Hypothalamus (tissue), 51 donors: ENCODE measurements around the gene SDK2.

Source experiments
- DNase-seq, 51 donors: peaks; one replicate each; lab custom pipeline; 2025; lab: John Stamatoyannopoulos, UW

The SDK2 gene

DNA sequence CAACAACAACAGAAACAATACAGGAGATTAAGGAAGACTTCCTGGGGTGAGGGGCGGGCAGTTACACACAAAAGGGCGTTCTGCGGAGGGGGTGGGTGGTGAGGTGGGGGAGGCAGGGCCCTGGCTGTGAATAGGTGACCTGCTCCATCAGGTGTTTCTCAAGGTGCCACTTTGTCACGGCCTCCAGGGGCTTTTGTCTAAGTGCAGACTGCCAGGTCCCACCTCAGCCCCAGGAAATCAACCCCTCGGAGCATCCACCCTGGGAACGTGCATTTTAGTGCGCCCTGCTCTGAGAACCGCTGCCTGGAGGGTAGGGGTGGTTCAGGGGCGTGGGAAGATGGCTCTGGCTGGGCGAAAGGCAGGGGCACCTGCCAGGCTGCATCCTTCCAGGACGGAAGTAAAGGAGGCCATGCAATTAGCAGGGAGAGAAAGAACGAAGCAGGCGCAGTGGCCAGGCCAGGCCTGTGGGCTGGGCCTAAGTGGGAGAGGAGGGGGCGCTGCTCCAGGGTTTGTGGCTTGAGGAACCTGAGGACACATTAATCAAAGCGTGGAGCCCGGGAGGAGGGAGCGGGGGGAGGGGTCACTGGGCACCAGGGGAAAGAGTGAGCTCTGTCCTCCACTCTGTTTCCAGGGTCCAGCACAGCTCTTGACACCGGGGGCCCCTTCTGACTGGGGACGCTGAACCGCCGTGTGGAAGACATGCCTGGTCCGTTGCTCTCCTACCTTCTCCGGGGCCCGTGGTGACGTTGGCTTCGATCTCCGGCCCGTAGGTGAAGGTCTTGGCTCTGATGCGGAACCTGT lies 283.1 kb downstream of the SDK2 start:
- no peak for DNase-seq

DNA sequence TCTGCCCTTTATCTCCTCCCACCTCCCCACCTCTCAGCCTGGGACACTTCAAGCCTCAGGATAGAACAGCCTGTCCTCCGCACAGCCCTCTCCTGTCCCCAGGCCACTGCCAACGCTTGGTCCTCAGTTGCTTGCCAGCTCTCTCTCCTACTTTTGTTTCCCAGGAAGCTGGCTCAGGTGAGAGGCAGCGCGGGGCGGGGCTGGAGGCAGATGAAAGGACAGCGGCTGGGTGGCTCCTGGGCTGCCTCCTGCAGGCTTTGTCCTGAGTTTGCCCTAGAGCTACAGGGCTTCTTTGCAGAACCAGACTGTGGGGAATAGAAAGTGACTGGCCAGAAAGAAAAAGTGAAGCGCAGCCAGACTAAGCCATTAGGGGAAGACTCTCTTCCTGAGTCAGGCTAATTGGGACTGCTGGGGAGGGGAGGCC lies 284.2 kb downstream of the SDK2 start:
- peak in 12 of 51 donors; percentile 11 to 61 (median 30) for DNase-seq

DNA sequence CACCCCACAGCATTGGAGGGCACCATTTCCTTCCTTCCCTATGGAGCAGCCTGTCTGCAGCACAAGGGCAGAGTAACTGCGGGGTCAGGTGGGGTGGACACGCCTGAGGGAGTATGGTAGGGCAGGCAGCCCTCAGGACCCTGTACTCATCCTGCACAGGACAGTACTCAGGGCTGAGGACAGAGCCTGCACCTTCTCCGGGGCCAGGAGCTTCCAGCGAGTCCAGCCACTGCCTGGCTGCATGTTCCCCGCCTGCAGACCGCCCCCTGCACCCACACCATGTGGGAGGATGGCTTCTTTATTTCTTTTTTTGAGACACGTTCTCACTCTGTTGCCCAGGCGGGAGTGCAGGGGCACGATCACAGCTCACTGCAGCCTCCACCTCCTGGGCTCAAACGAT lies 284.9 kb downstream of the SDK2 start:
- no peak for DNase-seq

DNA sequence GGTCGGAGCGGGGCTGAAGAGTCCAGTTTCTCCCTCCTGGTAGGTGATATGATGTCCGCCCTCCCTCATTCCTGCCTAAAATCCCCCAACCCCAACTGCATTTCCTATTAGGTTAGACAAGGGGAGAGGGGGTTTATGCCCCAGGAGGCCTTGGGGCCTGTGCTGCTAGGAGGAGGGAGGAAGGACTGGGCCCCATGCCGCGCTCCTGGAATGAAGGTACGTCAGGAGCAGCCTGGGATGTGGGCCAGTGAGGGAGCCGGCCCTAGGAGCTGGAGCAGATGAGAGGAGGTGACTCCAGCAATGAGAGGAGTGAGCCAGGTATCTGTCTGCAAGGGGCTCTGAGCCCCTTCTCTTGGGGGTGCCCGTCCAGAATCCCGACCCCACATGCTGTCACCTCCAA lies 285.6 kb downstream of the SDK2 start:
- no peak for DNase-seq

DNA sequence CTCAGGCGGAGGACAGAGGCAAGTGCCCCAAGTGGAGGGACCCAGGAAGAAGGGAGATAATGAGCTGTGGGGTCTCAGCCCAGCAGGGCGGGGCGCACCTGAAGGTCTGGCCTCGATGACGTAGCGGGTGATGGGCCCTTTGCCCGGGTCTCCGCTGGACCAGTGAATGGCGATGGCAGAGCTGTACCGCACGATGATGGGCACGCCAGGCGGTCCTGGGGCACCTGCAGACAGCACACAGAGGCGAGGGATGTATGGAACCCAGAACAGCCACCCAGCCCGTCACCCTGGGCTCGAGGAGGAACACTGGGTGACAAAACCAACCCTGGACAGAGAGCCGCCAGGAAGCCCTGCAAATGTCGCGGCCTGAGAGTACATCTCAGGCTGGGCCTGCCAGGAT lies 286.3 kb downstream of the SDK2 start:
- DNase-seq: no peak

DNA sequence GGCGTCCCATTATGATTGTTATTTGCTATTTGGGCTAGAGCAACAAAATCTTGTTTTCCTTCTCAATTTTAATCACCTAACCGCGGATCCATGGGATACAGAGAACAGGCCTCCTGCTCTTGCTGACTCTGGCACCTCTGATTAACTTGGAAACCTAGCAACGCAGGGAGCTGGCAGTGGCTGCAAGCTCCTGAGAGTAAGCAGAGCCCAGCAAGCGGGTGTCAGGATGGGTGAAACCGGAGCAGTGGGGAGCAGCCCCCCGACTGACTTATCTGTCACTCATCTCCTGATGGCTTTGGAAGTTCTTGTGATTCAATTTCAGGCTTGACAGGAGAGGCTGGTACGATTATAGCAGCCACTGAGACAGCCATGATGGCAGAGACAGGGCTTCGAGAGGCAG lies 286.9 kb downstream of the SDK2 start:
- DNase-seq: peak in 20 of 51 donors; percentile 4 to 58 (median 34)

DNA sequence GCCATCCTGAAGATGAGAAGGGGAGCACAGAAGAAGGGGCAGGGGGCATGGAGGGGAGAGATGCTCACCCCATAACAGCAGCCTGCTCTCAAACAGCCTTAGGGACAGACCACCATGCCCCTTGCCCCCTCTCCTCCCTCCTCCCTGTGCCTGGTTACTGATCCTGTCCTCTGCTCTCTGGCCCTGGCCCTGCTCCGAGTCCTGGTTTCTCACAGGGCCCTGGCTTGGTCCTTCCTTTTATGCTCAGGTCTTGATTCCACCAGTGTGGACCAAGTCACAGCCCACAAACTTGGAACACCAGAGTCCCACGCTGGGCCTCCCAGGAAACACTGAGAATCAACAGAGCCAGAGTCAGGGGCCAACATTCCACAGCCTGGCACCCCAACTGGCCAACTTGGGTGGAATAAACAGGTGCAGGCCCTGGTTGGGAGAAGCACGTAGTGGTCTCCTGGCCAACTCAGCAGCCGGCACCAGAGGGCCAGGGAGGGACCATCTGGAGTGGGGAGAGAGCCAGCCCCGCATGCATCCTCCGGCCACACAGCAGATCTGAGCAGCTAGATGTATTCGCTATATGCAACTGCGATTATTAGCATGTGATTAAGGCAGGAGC lies 287.6 kb downstream of the SDK2 start:
- peak in 2 of 51 donors; percentile 24 to 26 for DNase-seq

DNA sequence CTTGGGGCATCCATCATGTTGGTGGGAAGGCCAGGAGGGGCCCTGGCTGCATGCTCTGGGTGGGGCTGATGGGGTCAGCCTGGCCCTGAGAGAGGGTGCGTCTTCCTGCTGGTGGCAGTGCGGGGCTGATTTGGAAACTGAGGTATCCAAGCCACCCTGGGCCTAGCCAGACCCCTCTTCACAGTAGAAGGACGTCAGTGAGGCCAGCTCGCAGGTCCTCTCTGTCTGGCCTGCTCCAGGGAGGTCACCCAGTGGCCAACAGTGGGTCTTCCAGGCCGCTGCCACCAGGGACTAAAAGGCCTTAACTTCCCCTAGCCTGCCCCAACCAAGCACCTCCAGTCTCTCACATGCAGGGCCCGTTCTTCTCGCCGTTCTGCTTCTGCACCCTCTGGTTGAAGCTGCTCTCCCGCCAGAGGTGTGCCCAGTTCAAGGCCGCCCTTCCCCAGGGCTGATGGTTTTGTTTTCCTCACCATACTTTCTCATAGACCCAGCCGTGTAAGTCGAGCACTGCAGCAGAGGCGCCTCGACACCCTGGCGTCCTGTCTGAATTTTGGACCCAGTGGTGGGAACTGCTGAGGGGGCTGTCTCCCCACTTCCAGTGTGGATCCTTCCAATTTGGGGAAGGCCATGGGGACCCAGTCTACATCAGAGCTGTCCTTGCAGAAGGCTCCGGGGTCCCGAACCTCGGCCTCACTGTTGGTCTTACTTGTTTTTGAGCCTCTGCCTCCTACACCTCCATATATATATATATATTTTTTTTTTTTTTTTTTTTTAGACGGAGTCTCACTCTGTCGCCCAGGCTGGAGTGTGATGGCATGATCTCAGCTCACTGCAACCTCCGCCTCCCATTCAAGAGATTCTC lies 289.6 kb downstream of the SDK2 start:
- no peak for DNase-seq

DNA sequence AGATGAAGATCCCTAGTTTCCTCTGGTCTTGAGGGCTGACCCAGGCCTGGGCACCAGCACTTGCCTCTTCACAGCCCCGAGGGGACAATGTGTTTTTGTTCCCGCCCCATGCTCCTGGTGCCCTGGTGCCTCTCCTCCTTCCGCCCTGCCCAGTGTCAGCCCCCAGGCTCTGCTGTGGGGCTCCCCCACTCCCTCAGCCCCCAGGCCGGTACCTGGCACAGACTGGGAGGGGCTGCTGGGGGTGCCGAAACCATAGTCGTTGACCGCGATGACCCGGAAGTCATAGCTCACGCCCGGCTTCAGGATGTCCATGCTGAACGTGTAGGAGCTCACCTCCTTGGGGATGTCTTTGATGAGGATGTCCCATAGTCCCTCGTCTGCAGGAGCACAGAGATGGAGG lies 292.0 kb downstream of the SDK2 start:
- no peak for DNase-seq

DNA sequence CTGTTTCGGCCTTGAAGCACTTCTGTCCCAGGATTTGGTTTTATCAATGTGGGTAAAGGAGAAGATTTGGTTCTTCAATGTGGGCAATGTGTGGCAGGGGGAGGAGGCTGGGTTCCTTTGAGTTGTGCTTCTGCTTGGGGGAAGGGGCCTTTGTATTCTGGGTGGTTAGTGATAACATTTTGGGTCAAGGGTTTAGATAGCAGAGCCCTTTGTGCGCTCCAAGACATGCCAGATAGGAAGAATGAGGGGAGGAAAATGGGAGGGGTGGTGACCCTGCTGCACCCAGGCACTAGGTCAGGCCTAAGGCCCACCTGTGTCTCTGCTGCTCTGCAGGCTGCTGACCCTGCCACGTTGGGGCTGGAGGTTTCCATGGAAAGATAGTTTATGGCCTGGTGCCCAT lies 292.5 kb downstream of the SDK2 start:
- no peak for DNase-seq

DNA sequence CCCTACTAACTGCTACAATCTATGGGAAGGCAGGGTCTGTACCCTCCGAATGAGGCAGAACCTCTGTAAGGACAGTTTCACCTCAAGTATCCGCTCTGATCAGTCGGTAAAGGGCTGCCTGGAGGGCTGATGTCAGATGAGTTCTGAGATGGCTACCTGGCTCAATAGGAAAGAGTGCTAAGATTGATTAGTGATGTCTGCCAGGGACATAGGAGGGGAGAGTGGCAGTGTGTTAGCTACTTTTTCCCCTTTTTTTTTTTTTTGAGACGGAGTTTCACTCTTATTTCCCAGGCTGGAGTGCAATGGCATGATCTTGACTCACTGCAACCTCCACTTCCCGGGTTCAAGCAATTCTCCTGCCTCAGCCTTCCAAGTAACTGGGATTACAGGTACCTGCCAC lies 293.4 kb downstream of the SDK2 start:
- no peak for DNase-seq

DNA sequence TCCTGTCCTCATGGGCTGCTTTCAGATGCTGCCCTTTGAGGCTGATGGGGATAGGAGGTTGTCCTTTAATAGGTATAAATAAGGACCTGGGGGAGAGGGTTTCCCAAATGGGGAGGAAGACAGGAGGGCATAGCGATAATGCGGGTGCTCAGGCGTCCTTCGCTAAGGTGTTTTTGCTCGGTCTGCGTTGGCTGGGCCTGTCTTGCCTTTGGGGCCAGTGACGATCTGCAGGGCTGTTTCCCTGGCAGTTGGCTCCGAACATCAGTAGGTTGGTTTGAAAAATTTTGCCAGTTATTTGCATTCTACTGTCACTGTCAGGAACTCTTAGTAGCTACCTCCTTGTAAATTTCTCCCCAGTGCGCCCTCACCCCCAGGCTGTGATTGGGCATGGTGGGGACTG lies 294.6 kb downstream of the SDK2 start:
- no peak for DNase-seq

DNA sequence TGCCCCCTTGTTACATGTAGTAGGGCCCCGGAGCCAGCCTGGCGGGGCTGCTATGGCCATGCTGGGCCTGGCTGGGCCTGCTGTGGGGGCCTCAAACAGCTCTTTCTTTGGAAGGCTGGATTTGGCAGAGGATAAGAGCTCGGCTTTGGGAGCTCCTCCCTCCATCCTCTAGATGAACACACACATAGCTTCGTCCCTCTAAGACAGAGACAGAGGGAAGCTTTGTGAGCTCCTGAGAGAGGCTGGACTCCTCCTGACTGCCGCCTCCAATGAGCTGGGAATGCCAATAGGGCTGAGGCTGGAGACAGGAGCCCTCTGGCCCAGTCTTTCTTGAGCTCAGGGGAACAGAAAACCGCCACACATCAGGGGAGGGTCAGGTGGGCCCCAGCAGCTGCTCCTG lies 295.1 kb downstream of the SDK2 start:
- peak in 42 of 51 donors; percentile 34 to 86 (median 66) for DNase-seq

DNA sequence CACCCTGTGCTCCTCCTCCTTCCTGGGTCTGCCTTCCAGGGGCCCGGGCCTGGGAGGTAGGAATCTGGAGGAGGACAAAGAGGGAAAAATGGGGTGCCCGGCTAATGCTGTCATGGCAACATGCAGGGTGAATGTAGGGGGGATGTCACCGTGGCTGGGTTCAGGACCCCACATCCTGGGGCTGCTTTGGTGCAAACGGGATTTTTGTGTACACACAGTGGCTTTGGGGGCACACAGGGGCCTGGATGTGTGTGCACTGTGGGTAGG lies 295.5 kb downstream of the SDK2 start:
- peak in 1 of 51 donors; percentile 71 for DNase-seq

DNA sequence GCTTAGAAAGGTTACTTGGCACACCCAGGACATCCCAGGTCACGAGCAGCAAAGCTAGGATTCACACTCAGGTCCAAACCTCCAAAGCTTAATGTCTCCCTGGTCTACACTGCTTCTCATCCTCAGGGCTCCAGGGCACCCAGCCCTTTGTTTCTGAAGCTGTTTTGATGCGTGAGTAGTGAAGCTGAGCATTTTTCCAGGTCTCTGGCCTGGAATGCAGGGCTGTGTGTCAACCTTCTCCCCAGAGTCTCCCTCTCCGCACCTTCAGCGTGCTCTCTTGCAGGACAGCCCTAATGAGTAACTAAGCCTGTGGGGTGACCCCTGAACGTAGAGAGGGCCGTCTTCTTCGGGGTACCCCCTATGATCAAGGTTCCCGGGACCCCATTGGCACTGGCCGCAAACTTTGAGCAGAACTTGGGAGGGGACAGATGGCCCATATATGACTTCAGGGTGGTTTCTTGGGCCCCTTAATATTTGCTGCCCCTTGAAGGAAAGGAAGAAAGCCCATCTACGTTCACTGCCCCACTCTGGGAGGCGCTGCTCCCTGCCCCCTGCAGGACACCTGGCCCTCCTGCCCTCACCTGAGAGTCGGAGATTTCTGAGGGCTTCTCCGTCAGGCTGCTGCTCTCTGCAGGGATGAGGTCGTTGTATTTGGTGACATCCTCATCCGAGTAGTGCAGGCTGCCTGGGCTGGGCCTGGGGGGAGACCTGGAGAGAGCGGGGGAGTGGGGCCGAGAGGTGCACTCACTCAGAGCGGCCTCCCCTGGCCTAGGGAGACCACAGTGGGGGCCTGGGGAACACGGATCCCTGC lies 296.0 kb downstream of the SDK2 start:
- DNase-seq: no peak

DNA sequence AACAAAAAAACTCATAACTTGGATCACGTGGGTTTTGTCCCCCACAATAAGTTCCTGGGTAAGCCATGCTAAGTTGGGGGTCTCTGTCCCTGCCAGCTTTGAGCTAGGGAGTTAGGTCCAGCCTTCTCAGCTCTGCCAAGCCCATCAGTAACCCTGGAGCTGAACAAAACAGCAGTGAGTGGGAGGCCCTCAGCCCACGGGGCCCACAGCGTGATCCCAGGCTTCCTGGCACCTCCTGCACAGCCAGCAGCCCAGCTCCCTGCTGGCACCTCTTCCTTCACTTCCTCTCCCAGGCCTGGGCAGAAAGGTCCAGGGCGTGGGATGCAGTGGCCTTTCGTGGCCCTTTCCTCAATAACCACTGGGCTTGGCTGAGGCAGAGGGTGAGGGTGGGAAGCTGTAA lies 296.9 kb downstream of the SDK2 start:
- peak in 40 of 51 donors; percentile 18 to 93 (median 62) for DNase-seq

DNA sequence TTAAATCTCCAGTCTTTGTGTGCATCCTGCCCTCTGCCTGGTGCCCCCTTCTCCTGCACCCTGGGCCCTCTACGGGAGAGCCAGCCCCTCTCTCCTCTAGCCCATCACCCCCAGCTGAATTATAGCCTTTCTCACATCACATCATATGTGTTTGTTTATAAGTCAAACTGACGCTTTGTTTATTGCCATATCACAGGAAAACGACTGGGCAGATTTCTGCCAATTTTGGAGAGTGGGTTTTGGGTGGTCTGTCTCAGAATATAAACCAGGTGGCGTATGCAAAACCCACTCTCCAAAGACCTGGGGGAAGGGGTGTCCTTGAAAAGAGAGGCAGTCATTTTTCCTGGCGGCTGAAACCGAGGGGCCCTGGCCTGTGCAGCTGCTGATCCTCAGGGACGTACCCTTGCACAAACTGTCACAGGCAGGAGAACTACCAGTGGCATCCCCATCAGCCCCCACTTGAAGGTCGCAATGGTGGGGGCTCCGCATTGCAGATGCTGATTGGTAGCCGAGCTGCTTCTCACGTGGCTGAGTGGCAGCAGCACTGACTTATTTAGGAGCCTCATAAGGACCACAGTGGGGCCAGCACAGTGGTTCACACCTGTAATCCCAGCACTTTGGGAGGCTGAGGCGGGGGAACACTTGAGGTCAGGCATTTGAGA lies 297.6 kb downstream of the SDK2 start:
- no peak for DNase-seq

DNA sequence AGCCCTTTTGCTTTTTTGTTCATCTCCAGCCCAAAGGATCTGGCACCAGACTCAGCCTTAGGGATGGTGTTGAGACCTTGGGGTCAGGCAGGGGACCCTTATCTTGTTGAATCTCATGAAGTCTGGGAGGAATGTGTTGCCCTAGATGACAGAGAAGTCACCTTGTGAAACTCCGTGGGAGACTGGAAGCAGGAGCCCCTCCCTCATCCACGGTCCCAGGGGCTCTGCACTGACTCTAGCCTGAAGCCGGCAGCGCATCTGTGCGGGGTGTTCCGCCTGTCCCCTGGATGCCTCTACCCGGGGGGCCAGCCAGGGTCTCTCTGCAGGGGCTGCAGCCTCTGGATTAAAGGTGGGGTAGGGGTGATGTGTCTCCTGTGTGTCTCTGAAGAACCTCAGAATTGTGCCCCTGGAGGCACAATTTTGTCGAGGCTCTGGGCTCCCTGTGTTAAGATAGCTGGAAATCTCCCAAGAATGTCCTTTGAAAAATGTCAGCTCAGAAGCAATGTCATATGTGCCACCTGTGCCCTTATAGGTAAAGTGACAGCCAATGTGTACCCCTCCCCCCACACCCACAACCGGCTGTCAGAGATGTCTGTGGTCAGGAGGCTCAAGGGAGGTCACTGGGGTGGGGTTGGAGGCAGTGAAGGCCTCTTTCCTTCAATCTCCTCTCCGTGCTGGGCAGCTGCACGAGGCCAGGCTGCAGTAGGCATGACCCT lies 300.3 kb downstream of the SDK2 start:
- peak in 3 of 51 donors; percentile 18 to 34 (median 21) for DNase-seq

DNA sequence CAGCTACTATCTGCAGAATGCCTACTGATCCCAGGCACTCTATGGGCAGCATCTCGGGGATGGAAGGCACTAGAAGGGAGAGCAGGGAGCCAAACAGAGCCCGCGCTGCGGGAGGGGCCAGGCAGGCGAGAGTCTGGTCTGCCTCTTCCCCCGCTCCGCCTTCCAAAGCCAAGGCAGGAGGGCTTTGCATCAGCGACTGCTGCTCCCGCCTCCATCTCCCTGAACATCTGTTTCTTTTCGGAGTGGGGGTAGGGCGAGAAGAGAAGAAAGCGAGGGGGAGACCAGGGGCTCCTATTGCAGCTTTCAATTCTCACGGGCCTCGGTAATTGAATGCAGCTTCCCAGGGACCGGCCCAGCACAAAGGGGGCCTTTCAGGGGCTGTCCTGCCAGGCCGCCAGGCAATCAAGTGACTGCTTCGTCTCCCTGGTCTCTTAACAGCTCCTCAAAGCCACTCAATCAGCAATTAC lies 301.0 kb downstream of the SDK2 start:
- peak in 49 of 51 donors; percentile 26 to 93 (median 70) for DNase-seq
